COLO829 (cell line): ENCODE data around the gene STK32B.
A peak's percentile ranks its signal among the peaks of the same experiment; 100 is the strongest.
"Not testable (repeated sequence)": the region's sequence is repeated elsewhere in the genome, so short reads cannot be mapped to it uniquely, and the experiment has no call there.

ENCODE experiments used
- DNase-seq: peaks from one replicate; pipeline ENCODE4 v3.0.0; 2012; ENCODE audit warnings: low spot score

Gene STK32B

GRCh38 chr4:5395781-5396180 is 344.5 kb downstream of the STK32B start:
- no peak for DNase-seq

GRCh38 chr4:5398056-5398455 is 346.8 kb downstream of the STK32B start:
- no peak for DNase-seq

GRCh38 chr4:5399124-5399523 is 347.8 kb downstream of the STK32B start:
- DNase-seq: no peak

- DNase-seq: no peak
These were observed 348.6 kb downstream of the STK32B start for GRCh38 chr4:5399790-5400421.

- no peak for DNase-seq
These were observed 352.6 kb downstream of the STK32B start for GRCh38 chr4:5403746-5404497.

- no peak for DNase-seq
These were observed 358.0 kb downstream of the STK32B start for GRCh38 chr4:5409237-5409636.

GRCh38 chr4:5409972-5410618 is 358.8 kb downstream of the STK32B start:
- peak; percentile 10 for DNase-seq

- DNase-seq: no peak
These were observed 361.0 kb downstream of the STK32B start for GRCh38 chr4:5412296-5412695.

- no peak for DNase-seq
These were observed 361.5 kb downstream of the STK32B start for GRCh38 chr4:5412751-5413150.

GRCh38 chr4:5416637-5417036 is 365.4 kb downstream of the STK32B start:
- no peak for DNase-seq

- DNase-seq: no peak
These were observed 369.0 kb downstream of the STK32B start for GRCh38 chr4:5420266-5420665.

GRCh38 chr4:5421416-5421815 is 370.1 kb downstream of the STK32B start:
- no peak for DNase-seq

- DNase-seq: no peak
These were observed 370.9 kb downstream of the STK32B start for GRCh38 chr4:5422195-5422594.

- DNase-seq: no peak
These were observed 372.4 kb downstream of the STK32B start for GRCh38 chr4:5423670-5424069.

- DNase-seq: no peak
These were observed 372.9 kb downstream of the STK32B start for GRCh38 chr4:5424211-5424610.

- no peak for DNase-seq
These were observed 373.6 kb downstream of the STK32B start for GRCh38 chr4:5424901-5425300.

- no peak for DNase-seq
These were observed 378.5 kb downstream of the STK32B start for GRCh38 chr4:5429747-5430146.

GRCh38 chr4:5433196-5433595 is 381.9 kb downstream of the STK32B start:
- no peak for DNase-seq

- no peak for DNase-seq
These were observed 383.9 kb downstream of the STK32B start for GRCh38 chr4:5435201-5435600.

GRCh38 chr4:5435823-5436222 is 384.5 kb downstream of the STK32B start:
- no peak for DNase-seq

GRCh38 chr4:5443976-5444802 is 392.9 kb downstream of the STK32B start:
- DNase-seq: not testable (repeated sequence)

- no peak for DNase-seq
These were observed 393.7 kb downstream of the STK32B start for GRCh38 chr4:5444918-5445517.
